ENCODE measurements around the gene ADAMTS1. TPM values are rescaled to one million over a fixed set of nuclear protein-coding genes. Genes with fewer than 3 reads are reported as not detected.

Gene ADAMTS1
- total RNA-seq, 1 experiment from 2014 or later = 0.26 TPM

DNA sequence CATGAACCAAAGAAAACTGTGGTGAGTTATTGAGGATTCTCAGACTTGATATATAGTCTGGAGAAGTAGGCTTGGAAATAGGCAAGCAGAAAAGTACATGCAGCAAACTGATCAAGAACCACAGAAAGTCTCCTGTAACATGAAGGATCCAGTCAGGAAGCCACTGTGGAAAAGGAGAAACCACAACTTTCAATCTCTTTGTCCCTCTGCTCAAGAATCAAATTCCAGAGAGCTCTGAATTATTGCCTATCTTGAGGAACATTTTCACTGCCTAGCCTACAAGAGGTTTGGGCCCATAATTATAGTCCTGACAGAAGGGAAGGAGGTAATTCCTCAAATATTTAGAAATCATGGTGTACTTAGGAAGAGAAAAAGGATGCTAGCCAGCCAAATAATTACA lies 43.0 kb upstream of the ADAMTS1 start:
- H4K20me1 ChIP-seq (ENCODE audit: insufficient read depth) = no peaks in the 10 kb centered on the region
- H3K27me3 ChIP-seq (ENCODE audit: insufficient read depth, low read depth) = no peaks in the 10 kb centered on the region
- no peak overlapping the region for H2AFZ ChIP-seq
- H3K9me2 ChIP-seq (ENCODE audit: insufficient read depth) = no peaks in the 10 kb centered on the region
- no peaks in the 10 kb centered on the region for H3K36me3 ChIP-seq (ENCODE audit: low read depth)
- TF ChIP-seq CTCF (conservative IDR thresholded peaks at IDR 0.05) = no peak
- TF ChIP-seq EZH2 (IDR thresholded peaks at IDR 0.05; ENCODE audit: low read depth) = no peak
- ChIA-PET POLR2A (ENCODE audit: unreplicated experiment) (no interaction called here), CTCF (no interaction called here)
- no peaks in the 10 kb centered on the region for H3F3A ChIP-seq (ENCODE audit: insufficient read depth, low read depth)
- no peak for DNase-seq
- BruUV-seq (replicated peaks) = no TSS peak
- no peak overlapping the region for H3K27ac ChIP-seq
- intact Hi-C loops (cut with micrococcal nuclease; ENCODE audit: unreplicated experiment) = no loop called here
- no peaks in the 10 kb centered on the region for H3K79me2 ChIP-seq (ENCODE audit: low read depth)
- no peaks in the 10 kb centered on the region for H3K9me3 ChIP-seq (ENCODE audit: insufficient read depth, low read depth)
- H3K4me1 ChIP-seq (replicated peaks; ENCODE audit: insufficient read depth) = no peaks in the 10 kb centered on the region
- no peak overlapping the region for H3K4me2 ChIP-seq
- H3K4me3 ChIP-seq = no peak overlapping the region

DNA sequence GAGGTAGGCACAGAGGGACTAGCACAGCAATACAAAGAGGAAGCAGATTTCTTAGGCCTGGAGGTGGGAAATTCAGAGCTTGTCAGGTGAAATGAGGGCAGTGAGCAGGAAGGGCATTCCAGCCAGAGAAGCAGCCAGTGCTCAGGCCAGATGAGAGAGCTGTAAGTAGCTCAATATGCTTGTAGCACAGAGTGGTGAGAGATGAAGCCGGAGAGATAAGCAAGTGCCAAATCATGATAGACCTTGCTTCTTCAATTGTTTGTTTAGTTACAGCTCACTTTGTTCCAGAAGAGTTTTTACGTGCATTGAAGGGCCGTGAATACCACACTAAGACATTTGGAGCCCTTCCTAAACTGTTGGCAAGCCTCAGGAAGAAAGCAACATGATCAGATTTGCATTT lies 42.0 kb upstream of the ADAMTS1 start:
- H3K4me2 ChIP-seq = no peak overlapping the region
- H3K9me2 ChIP-seq (ENCODE audit: insufficient read depth) = no peaks in the 10 kb centered on the region
- H2AFZ ChIP-seq = no peak overlapping the region
- no TSS peak for BruUV-seq (replicated peaks)
- CTCF ChIA-PET = no interaction called here
- DNase-seq = no peak
- H4K20me1 ChIP-seq (ENCODE audit: insufficient read depth) = no peaks in the 10 kb centered on the region
- no peaks in the 10 kb centered on the region for H3K4me1 ChIP-seq (replicated peaks; ENCODE audit: insufficient read depth)
- H3K4me3 ChIP-seq = no peak overlapping the region
- no peak for TF ChIP-seq CTCF (conservative IDR thresholded peaks at IDR 0.05)
- no peak for TF ChIP-seq EZH2 (IDR thresholded peaks at IDR 0.05; ENCODE audit: low read depth)
- POLR2A ChIA-PET (ENCODE audit: unreplicated experiment) = no interaction called here
- H3K27ac ChIP-seq = no peak overlapping the region
- H3K27me3 ChIP-seq (ENCODE audit: insufficient read depth, low read depth) = no peaks in the 10 kb centered on the region
- no peaks in the 10 kb centered on the region for H3K36me3 ChIP-seq (ENCODE audit: low read depth)
- H3F3A ChIP-seq (ENCODE audit: insufficient read depth, low read depth) = no peaks in the 10 kb centered on the region
- H3K9me3 ChIP-seq (ENCODE audit: insufficient read depth, low read depth) = no peaks in the 10 kb centered on the region
- no peaks in the 10 kb centered on the region for H3K79me2 ChIP-seq (ENCODE audit: low read depth)
- intact Hi-C loops (cut with micrococcal nuclease; ENCODE audit: unreplicated experiment) = no loop called here

DNA sequence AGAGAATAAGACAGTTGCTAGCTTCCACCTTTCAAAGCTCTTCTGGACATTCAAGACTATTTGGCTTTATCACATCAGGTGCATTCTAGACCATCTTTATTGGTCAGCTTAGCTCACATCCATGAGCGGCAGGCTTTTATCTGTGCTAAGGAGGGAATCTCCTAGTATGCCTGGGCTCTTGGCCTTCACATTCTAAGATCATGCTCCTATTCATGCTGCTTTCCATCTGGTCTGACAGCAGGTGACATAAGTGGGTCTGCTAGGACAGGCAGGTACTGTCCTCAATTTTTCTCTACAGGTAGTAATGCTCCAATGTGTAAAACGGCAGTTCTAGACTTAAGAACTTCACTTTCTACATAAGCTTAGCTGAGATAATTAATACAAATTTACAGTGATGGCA lies 39.2 kb upstream of the ADAMTS1 start:
- TF ChIP-seq CTCF (conservative IDR thresholded peaks at IDR 0.05) (no peak), EZH2 (IDR thresholded peaks at IDR 0.05; ENCODE audit: low read depth) (no peak)
- Histone ChIP-seq H3K9me3 (ENCODE audit: insufficient read depth, low read depth) (no peaks in the 10 kb centered on the region), H3K36me3 (ENCODE audit: low read depth) (no peaks in the 10 kb centered on the region), H3K27ac (no peak overlapping the region), H3F3A (ENCODE audit: insufficient read depth, low read depth) (no peaks in the 10 kb centered on the region), H3K27me3 (ENCODE audit: insufficient read depth, low read depth) (no peaks in the 10 kb centered on the region), H3K9me2 (ENCODE audit: insufficient read depth) (no peaks in the 10 kb centered on the region), H4K20me1 (ENCODE audit: insufficient read depth) (no peaks in the 10 kb centered on the region), H3K4me1 (replicated peaks; ENCODE audit: insufficient read depth) (no peaks in the 10 kb centered on the region), H3K79me2 (ENCODE audit: low read depth) (no peaks in the 10 kb centered on the region), H3K4me3 (no peak overlapping the region), H2AFZ (no peak overlapping the region), H3K4me2 (no peak overlapping the region)
- intact Hi-C loops (cut with micrococcal nuclease; ENCODE audit: unreplicated experiment) = no loop called here
- no TSS peak for BruUV-seq (replicated peaks)
- no peak for DNase-seq
- ChIA-PET POLR2A (ENCODE audit: unreplicated experiment) (no interaction called here), CTCF (no interaction called here)

All from PC-9 (cell line).